T-cell (primary cell): Measurements from ENCODE around the gene CYP2F1. TPM values are rescaled to one million over a fixed set of nuclear protein-coding genes. Genes with fewer than 3 reads are reported as not detected.

ENCODE experiments used
- ATAC-seq, 4 experiments: fragments of 200-7000 bp in 3 of 4; fragments of 150-1000 bp in 1 of 4; cut with Tn5 transposase; replicated peaks in 1 of 4; 1 replicate in 3 of 4; 2 replicates in 1 of 4; pipeline ENCODE4 v1.10.0; 2021; ENCODE audit warnings: moderate library complexity in 3 of 4, mild to moderate bottlenecking in 2 of 4, moderate number of reproducible peaks in 1 of 4
- CTCF ChIA-PET, 2 donors: fragments of 300-600 bp; sonication (Branson Sonifier 250); formaldehyde crosslinking; loops; one replicate each; lab custom pipeline; 2022; ENCODE audit warnings: antibody characterized with exemption in 2 of 2; lab: Charles Lee
- POLR2A ChIA-PET, 2 donors: fragments of 300-600 bp; sonication (Branson Sonifier 250); formaldehyde crosslinking; loops; one replicate each; lab custom pipeline; 2022; ENCODE audit warnings: antibody characterized with exemption in 2 of 2; lab: Charles Lee
- DNase-seq, 35 experiments: peaks; one replicate each; pipeline versions ENCODE4 v3.0.0 to v3.0.0-alpha.2; 2013 to 2023
- H3K27ac ChIP-seq: one replicate; pipeline ENCODE4 v1.5.1; 2013; ENCODE audit warnings: low read length
- H3K27me3 ChIP-seq, 2 experiments: replicated peaks in 1 of 2; 1 replicate in 1 of 2; 2 replicates in 1 of 2; pipeline versions ENCODE4 v1.6.1 to v1.7.0; 2013; ENCODE audit warnings: low read length in 1 of 2, mixed read lengths in 1 of 2; ENCODE audit not compliant: control insufficient read depth in 2 of 2, insufficient read depth in 2 of 2; ENCODE audit errors: extremely low read depth in 1 of 2
- H3K36me3 ChIP-seq, 2 donors: 1 replicate in 1 of 2; 2 replicates in 1 of 2; pipeline versions ENCODE4 v1.6.1 to v1.7.0; 2013; ENCODE audit warnings: low read length in 1 of 2; ENCODE audit not compliant: control insufficient read depth in 2 of 2, insufficient read depth in 1 of 2; ENCODE audit errors: extremely low read depth in 1 of 2
- H3K4me1 ChIP-seq, 2 experiments: 1 replicate in 1 of 2; 2 replicates in 1 of 2; pipeline versions ENCODE4 v1.6.1 to v1.7.0; 2013; ENCODE audit warnings: low read length in 2 of 2, mixed read lengths in 1 of 2; ENCODE audit not compliant: insufficient read depth in 2 of 2, control insufficient read depth in 1 of 2; ENCODE audit errors: extremely low read depth in 1 of 2
- H3K4me3 ChIP-seq, 2 donors: 1 replicate in 1 of 2; 2 replicates in 1 of 2; pipeline versions ENCODE4 v1.5.1 to v1.7.0; 2013; ENCODE audit warnings: mild to moderate bottlenecking in 2 of 2, low read length in 1 of 2, moderate library complexity in 1 of 2; ENCODE audit not compliant: control insufficient read depth in 1 of 2; ENCODE audit errors: extremely low read depth in 1 of 2
- H3K9me3 ChIP-seq: 2 replicates; pipeline ENCODE4 v1.7.0; 2013
- H3K27ac Mint-ChIP-seq, 2 donors: one replicate each; pipeline ENCODE4 v1.8.0; 2020 to 2021; ENCODE audit warnings: mild to moderate bottlenecking in 2 of 2, mixed read lengths in 2 of 2
- H3K27me3 Mint-ChIP-seq, 2 donors: one replicate each; pipeline ENCODE4 v1.8.0; 2021 to 2022; ENCODE audit warnings: mixed read lengths in 2 of 2
- H3K36me3 Mint-ChIP-seq: one replicate; pipeline ENCODE4 v1.8.0; 2021; ENCODE audit warnings: mixed read lengths
- H3K4me1 Mint-ChIP-seq, 3 donors: one replicate each; pipeline ENCODE4 v1.8.0; 2020 to 2022; ENCODE audit warnings: mixed read lengths in 3 of 3, mild to moderate bottlenecking in 1 of 3
- H3K4me3 Mint-ChIP-seq, 3 donors: one replicate each; pipeline ENCODE4 v1.8.0; 2020 to 2022; ENCODE audit warnings: mild to moderate bottlenecking in 3 of 3, mixed read lengths in 3 of 3, moderate library complexity in 3 of 3
- H3K9me3 Mint-ChIP-seq, 3 donors: one replicate each; pipeline ENCODE4 v1.8.0; 2020 to 2022; ENCODE audit warnings: mixed read lengths in 3 of 3
- WGBS: methylation state at CpG from one replicate; pipeline ENCODE4 v1.1.5; 2013; ENCODE audit warnings: missing lambda C conversion rate; ENCODE audit not compliant: insufficient coverage; 5-methylcytosine and 5-hydroxymethylcytosine counted together
- total RNA-seq, 35 experiments: library from RNA in 6 of 35; stranded (reverse) in 6 of 35; fragments of 120-200 nt in 1 of 35; gene quantifications; one replicate each; pipeline versions ENCODE4 v1.2.1 to v1.2.4 and lab custom pipeline; 2013 to 2026

The CYP2F1 gene, protein sequence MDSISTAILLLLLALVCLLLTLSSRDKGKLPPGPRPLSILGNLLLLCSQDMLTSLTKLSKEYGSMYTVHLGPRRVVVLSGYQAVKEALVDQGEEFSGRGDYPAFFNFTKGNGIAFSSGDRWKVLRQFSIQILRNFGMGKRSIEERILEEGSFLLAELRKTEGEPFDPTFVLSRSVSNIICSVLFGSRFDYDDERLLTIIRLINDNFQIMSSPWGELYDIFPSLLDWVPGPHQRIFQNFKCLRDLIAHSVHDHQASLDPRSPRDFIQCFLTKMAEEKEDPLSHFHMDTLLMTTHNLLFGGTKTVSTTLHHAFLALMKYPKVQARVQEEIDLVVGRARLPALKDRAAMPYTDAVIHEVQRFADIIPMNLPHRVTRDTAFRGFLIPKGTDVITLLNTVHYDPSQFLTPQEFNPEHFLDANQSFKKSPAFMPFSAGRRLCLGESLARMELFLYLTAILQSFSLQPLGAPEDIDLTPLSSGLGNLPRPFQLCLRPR
- total RNA-seq (1 to 10 TPM in 1 of 5 donors, under 1 TPM in 1, not detected in 3; 0.83 to 1.3 TPM), total RNA-seq (lab: John Stamatoyannopoulos, UW) (0 to 0.85 (median 0.06) reads per million in 29 experiments)
- total RNA-seq (2013), result not detected

DNA sequence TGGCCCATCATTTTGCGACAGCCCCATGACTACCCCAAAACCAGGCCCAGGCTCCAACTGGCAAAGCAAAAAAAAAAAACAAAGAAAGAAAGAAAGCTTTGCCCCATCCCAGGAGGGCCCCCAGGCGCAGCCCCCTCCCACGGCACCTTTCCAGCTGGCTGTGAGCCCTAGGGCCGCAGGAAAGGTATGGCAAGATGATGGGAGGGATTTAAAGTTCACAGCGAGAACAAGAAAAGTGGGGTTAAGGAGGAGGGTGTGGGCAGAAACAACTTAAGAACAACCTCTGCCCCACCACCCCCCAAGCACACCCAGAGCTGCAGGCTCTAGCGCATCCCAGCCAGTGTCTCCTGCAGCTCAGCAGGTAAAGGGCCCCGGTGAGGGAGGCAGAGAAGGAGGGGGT is at the start of gene CYP2F1:
Gene CYP2F1 (plus strand): TSS at position 301 of the 400 bp plus-strand sequence. CDS start 1,757 bp downstream, outside the sequence.
- ChIA-PET CTCF (no interaction called here), POLR2A (no interaction called here)
- Mint-ChIP-seq H3K27ac (no peak within 1 kb of the TSS), H3K4me3 (no peak within 1 kb of the TSS), H3K9me3 (no peaks in the 10 kb centered on the region), H3K36me3 (no peaks in the 10 kb centered on the region), H3K27me3 (peaks cover 0 to 3% of the 10 kb centered on the region in 2 donors), H3K4me1 (peaks cover 4 to 8% (median 4%) of the 10 kb centered on the region in 3 donors)
- no peak for ATAC-seq
- Histone ChIP-seq H3K4me1 (no peaks in the 10 kb centered on the region), H3K9me3 (no peaks in the 10 kb centered on the region), H3K27me3 (peaks cover 0 to 4% of the 10 kb centered on the region in 2 experiments), H3K27ac (no peak within 1 kb of the TSS), H3K36me3 (no peaks in the 10 kb centered on the region), H3K4me3 (no peak within 1 kb of the TSS)
- 69% methylated on average over 2 of the region's 7 CpGs for WGBS
- no peak for DNase-seq

DNA sequence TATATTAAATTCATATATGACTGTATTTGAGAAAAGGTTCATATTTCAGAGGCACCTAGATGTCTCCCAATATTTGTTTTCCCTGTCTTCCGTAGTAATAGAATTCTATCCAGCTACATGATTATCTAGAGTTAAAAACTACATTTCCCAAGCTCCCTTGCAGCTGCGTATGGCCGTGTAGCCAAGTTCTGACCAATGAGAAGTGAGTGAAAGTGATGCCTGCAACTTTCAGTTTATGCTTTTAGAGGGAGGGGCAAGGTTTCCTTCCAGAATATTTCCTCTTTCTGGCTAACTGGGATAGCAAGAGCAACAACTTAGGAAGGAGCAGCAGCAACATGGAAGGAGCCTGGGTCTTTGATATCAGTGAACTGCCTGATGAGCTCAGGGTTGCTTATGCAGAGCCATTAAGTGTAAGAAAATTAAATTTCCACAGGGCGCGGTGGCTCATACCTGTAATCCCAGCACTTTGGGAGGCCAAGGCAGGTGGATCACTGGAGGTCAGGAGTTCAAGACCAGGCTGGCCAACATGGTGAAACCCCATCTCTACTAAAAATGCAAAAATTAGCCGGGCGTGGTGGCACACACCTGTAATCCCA is 49.2 kb upstream of the CYP2F1 start:
- H3K4me1 ChIP-seq, result no peaks in the 10 kb centered on the region
- CTCF ChIA-PET, result no interaction called here
- no CpG with 5 or more reads among the region's 7 CpGs for WGBS
- DNase-seq, result peak in 1 of 35 experiments; percentile 12
- no peak overlapping the region for H3K4me3 ChIP-seq
- H3K36me3 ChIP-seq, result no peaks in the 10 kb centered on the region
- no peaks in the 10 kb centered on the region for H3K9me3 ChIP-seq
- H3K27me3 Mint-ChIP-seq, result peaks cover 27 to 33% of the 10 kb centered on the region in 2 donors
- ATAC-seq, result no peak
- H3K27ac Mint-ChIP-seq, result no peak overlapping the region
- peaks cover 0 to 6% of the 10 kb centered on the region in 2 experiments for H3K27me3 ChIP-seq
- H3K27ac ChIP-seq, result no peak overlapping the region
- H3K4me1 Mint-ChIP-seq, result no peaks in the 10 kb centered on the region
- H3K36me3 Mint-ChIP-seq, result no peaks in the 10 kb centered on the region
- POLR2A ChIA-PET, result no interaction called here
- no peak overlapping the region for H3K4me3 Mint-ChIP-seq
- H3K9me3 Mint-ChIP-seq, result no peaks in the 10 kb centered on the region

DNA sequence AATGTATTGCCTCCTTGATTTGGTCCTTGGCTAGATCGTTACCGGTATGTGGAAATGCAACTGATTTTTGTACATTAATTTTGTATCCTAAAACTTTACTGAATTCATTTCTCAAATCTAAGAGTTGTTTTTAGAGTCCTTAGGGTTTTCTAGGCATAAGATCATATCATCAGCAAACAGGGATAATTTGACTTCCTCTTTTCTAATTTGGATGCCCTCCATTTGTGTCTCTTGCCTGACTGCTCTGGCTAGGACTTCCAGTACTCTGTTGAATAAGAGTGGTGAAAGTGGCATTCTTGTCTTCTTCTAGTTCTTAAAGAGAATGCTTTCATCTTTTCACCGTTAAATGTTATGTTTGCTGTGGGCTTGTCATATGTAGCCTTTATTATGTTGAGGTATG is 37.9 kb upstream of the CYP2F1 start:
- DNase-seq (no peak), ATAC-seq (no peak)
- Mint-ChIP-seq H3K27ac (no peak overlapping the region), H3K27me3 (peaks cover 31 to 34% of the 10 kb centered on the region in 2 donors), H3K4me1 (no peaks in the 10 kb centered on the region), H3K36me3 (no peaks in the 10 kb centered on the region), H3K9me3 (peaks cover 3 to 16% (median 11%) of the 10 kb centered on the region in 3 donors), H3K4me3 (no peak overlapping the region)
- no peak overlapping the region for H3K27ac ChIP-seq
- no CpG with 5 or more reads among the region's 3 CpGs for WGBS
- peaks cover 0 to 4% of the 10 kb centered on the region in 2 experiments for H3K27me3 ChIP-seq
- CTCF ChIA-PET, result no interaction called here
- no peaks in the 10 kb centered on the region for H3K36me3 ChIP-seq
- POLR2A ChIA-PET, result no interaction called here
- H3K4me1 ChIP-seq, result no peaks in the 10 kb centered on the region
- H3K4me3 ChIP-seq, result no peak overlapping the region
- H3K9me3 ChIP-seq, result no peaks in the 10 kb centered on the region

DNA sequence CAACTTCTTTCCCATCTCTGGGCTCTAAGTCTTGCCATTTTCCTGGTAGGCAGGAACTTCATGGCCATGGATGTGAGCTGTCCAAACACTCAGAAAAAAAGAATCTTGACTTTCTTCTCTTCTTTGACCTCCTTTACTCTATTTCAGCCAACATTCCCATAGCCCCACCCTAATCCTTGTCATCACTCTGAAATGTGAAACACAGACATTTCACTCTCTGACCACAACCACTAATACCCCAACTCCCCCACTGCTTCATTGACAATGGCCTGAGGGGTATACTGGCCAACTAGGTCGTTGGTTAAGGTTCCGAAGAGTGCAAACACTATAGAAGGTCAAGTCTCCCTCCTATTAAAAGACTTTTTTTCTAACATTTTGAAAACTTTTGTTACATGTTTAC is 30.7 kb upstream of the CYP2F1 start:
- no peak for ATAC-seq
- no CpG with 5 or more reads among the region's 2 CpGs for WGBS
- no peak overlapping the region for H3K27ac Mint-ChIP-seq
- H3K27me3 Mint-ChIP-seq, result peaks cover 47 to 58% of the 10 kb centered on the region in 2 donors
- no peak overlapping the region for H3K4me3 ChIP-seq
- CTCF ChIA-PET, result interaction anchor here in 1 of 2 donors (1.0 kb wide), 1 partner anchor 18 kb away, joined by 3 read pairs; no protein-coding TSS in a partner anchor
- H3K27me3 ChIP-seq, result peaks cover 0 to 32% of the 10 kb centered on the region in 2 experiments
- H3K4me3 Mint-ChIP-seq, result no peak overlapping the region
- no peaks in the 10 kb centered on the region for H3K36me3 ChIP-seq
- no peaks in the 10 kb centered on the region for H3K4me1 ChIP-seq
- no peaks in the 10 kb centered on the region for H3K9me3 ChIP-seq
- no peaks in the 10 kb centered on the region for H3K36me3 Mint-ChIP-seq
- peaks cover 3 to 16% (median 11%) of the 10 kb centered on the region in 3 donors for H3K9me3 Mint-ChIP-seq
- no peaks in the 10 kb centered on the region for H3K4me1 Mint-ChIP-seq
- POLR2A ChIA-PET, result interaction anchor here in 1 of 2 donors (0.7 kb wide), 1 partner anchor 19 kb away, joined by 4 read pairs; no protein-coding TSS in a partner anchor
- H3K27ac ChIP-seq, result no peak overlapping the region
- DNase-seq, result no peak

DNA sequence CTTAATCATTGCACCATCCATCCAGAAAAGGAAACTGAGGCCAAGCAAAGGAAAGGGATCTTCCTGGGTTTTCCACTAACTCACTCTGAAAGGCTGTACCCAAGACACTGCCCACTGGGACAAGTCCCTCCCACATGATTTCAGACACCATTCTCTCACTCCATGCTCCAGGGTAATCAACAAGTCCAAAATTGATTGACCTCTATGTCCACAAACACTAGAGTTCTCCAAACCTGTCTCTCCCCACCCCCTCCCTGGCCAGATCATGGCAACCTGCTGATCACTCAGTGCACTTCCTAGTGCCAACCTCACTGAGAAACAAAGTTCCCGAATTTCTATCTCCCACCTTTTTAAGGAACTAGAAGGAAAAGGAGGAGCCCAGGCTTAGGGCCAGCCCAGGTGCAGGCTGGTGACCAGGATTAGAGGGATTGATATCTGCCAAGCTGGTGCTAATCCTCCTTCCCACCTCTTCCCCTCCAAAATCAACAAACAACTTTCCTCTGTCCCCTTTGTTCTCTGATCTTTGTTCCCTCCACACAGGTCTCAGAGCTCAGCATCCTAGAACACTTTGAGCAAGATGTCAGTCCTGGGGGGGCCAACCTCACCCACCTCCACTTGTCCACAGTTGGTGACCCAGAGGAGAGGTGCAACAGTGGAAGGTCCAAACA is 28.4 kb upstream of the CYP2F1 start:
- no peak overlapping the region for H3K4me3 Mint-ChIP-seq
- H3K27ac Mint-ChIP-seq, result no peak overlapping the region
- Histone ChIP-seq H3K27ac (no peak overlapping the region), H3K36me3 (no peaks in the 10 kb centered on the region), H3K27me3 (peaks cover 2 to 53% of the 10 kb centered on the region in 2 experiments), H3K4me1 (peaks cover 0 to 4% of the 10 kb centered on the region in 2 experiments), H3K4me3 (no peak overlapping the region), H3K9me3 (no peaks in the 10 kb centered on the region)
- DNase-seq, result no peak
- no CpG with 5 or more reads among the region's 1 CpG for WGBS
- ChIA-PET POLR2A (no interaction called here), CTCF (interaction anchor here (0.5 to 0.6 kb wide), 2 partner anchors 11 to 492 kb away, joined by 3 read pairs; no protein-coding TSS in a partner anchor)
- peaks cover 4 to 10% (median 7%) of the 10 kb centered on the region in 3 donors for H3K4me1 Mint-ChIP-seq
- H3K27me3 Mint-ChIP-seq, result peaks cover 59 to 75% of the 10 kb centered on the region in 2 donors
- H3K9me3 Mint-ChIP-seq, result peaks cover 0 to 3% (median 3%) of the 10 kb centered on the region in 3 donors
- ATAC-seq, result no peak
- H3K36me3 Mint-ChIP-seq, result no peaks in the 10 kb centered on the region

DNA sequence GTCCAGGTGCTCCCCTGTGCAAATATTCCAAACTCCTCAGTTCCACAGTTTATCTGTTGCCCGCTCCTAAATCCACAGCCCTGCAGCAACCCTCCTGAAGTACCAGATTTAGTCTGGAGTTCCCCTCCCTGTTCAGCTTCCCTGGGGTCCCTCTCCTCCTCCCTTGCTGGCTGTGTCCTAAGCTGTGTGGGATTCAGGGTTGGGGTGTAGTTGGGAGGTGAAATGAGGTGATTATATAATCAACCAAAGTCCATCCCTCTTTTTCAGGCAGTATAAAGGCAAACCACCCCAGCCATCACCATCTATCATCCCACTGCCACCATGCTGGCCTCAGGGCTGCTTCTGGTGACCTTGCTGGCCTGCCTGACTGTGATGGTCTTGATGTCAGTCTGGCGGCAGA is 26.1 kb upstream of the CYP2F1 start, which contains the start of gene CYP2A13:
Gene CYP2A13 (plus strand): TSS at position 301 of the 400 bp plus-strand sequence. CDS start 21 bp downstream, at position 322.
- Mint-ChIP-seq H3K9me3 (no peaks in the 10 kb centered on the region), H3K4me1 (peaks cover 4 to 10% (median 7%) of the 10 kb centered on the region in 3 donors), H3K27me3 (peaks cover 64 to 77% of the 10 kb centered on the region in 2 donors), H3K4me3 (peak within 1 kb of the TSS in 1 of 3 donors; percentile 58), H3K27ac (peak within 1 kb of the TSS in 1 of 2 donors; percentile 53), H3K36me3 (no peaks in the 10 kb centered on the region)
- no peak within 1 kb of the TSS for H3K27ac ChIP-seq
- H3K9me3 ChIP-seq, result no peaks in the 10 kb centered on the region
- H3K27me3 ChIP-seq, result peaks cover 2 to 51% of the 10 kb centered on the region in 2 experiments
- H3K36me3 ChIP-seq, result no peaks in the 10 kb centered on the region
- peaks cover 0 to 4% of the 10 kb centered on the region in 2 experiments for H3K4me1 ChIP-seq
- ATAC-seq (no peak), DNase-seq (no peak)
- 60% methylated on average over 1 of the region's 2 CpGs for WGBS
- no peak within 1 kb of the TSS for H3K4me3 ChIP-seq
- ChIA-PET POLR2A (no interaction called here), CTCF (no interaction called here)
